HG03565 (cell line): ENCODE results near the gene GYS2.
"Not testable (repeated sequence)": the region's sequence is repeated elsewhere in the genome, so short reads cannot be mapped to it uniquely, and the experiment has no call there.

Experiments used
- ATAC-seq: cut with Tn5 transposase; IDR thresholded peaks from one replicate; pipeline ENCODE4 v1.9.1; 2021; ENCODE audit warnings: mild to moderate bottlenecking, moderate library complexity; ENCODE audit not compliant: unreplicated experiment

The GYS2 gene

GRCh38 chr12:21602774-21603173 lies 1.9 kb downstream of the GYS2 start:
- ATAC-seq: no peak

- ATAC-seq: no peak
Measured at GRCh38 chr12:21600196-21600595, 4.5 kb downstream of the GYS2 start.

DNA sequence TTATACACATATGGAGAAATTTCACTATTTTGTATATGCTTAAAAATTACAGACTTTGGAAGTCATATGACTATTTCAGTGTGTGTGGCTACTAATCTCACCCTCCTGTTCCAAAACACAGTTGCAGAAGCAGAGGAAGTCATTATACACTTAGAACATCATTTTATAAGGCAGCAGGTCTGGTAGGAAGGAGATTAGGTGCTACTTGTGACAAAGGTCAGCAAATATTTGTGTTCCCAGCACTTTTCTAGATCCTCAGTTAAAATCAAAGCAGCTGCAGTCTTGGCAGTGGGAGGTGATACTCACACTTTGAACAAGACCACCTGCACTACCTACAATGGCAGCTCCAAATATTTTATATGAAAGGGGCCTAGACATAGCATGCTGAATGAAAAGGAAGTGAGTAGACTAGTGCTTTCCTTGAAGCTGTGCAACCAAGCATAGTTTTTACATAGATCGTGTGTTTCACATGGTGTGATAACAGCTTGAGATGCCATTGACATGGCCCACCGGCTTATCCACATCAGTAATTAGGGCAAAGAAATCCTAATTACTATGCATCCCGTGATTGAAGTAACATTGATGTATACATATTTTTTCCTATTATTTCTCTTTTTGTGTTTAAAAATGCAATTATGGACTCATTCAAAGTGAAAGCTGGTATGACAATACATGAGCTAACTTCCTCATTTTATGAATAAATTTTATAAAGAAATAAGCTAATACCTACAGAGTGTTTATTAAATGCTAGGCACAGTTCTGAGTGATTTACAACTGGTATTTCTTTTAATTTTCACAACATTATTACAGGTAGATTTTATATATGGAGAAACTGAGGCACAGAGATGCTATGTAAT lies 5.3 kb downstream of the GYS2 start:
- ATAC-seq: peak; percentile 81

DNA sequence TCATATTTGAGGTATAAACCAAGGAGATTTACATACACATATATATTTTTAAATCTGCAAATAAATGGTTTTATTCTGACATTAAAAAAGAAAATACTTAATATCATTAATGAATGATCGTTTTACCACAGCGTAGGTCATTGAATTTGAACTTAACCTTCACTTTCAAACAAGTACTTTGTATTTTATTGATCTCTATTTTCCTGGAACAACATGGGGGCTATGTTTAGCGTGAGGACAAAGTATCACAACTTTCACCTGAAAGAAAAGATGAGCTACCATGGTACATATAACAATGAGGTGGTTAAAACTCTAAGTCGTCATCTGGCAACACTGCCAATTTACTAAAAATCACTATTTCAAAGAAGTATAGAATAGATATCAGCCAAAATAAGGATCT lies 6.0 kb downstream of the GYS2 start:
- no peak for ATAC-seq

GRCh38 chr12:21595356-21595755 lies 9.3 kb downstream of the GYS2 start:
- ATAC-seq: not testable (repeated sequence)

DNA sequence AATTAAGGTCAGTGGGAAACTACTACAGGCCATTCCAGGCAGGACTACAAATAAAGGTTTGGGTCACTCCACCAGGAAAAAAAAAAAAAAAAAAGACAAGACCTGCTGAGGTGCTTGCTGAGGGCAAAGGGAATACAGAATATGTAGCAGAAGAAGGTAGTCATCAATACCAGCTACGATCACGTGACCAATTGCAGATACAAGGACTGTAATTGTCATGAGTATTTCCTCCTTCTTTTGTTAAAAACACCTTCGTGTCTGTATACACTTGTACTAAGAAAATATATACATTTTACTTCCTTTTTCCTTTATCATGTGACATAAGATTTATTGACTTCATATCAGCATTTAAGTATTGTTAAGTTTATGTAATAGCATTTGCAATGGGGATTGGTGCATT lies 19.2 kb downstream of the GYS2 start:
- no peak for ATAC-seq

GRCh38 chr12:21584403-21585182 lies 20.1 kb downstream of the GYS2 start:
- not testable (repeated sequence) for ATAC-seq

GRCh38 chr12:21583587-21583986 lies 21.1 kb downstream of the GYS2 start:
- no peak for ATAC-seq

GRCh38 chr12:21580748-21581516 lies 23.7 kb downstream of the GYS2 start:
- ATAC-seq: no peak

- ATAC-seq: no peak
Measured at GRCh38 chr12:21577516-21577915, 27.1 kb downstream of the GYS2 start.

DNA sequence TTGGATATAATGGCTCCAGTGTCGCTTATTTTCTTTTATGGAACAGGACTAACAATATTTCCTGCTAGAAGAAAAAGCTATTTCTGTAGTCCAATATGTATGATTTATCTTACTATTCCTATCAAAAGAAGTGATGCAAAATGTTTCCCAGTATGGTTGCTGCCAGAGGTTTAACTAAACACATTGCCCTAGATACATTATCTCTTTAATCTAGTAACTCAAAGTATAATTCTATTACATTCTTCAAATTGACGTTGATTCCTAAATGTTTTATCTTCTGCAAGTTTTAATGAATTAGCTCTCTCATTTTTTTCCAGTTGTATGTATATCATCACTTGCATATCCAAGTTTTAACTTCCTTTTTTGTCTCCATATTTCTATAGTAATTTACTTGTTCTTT lies 28.2 kb downstream of the GYS2 start:
- ATAC-seq: no peak

DNA sequence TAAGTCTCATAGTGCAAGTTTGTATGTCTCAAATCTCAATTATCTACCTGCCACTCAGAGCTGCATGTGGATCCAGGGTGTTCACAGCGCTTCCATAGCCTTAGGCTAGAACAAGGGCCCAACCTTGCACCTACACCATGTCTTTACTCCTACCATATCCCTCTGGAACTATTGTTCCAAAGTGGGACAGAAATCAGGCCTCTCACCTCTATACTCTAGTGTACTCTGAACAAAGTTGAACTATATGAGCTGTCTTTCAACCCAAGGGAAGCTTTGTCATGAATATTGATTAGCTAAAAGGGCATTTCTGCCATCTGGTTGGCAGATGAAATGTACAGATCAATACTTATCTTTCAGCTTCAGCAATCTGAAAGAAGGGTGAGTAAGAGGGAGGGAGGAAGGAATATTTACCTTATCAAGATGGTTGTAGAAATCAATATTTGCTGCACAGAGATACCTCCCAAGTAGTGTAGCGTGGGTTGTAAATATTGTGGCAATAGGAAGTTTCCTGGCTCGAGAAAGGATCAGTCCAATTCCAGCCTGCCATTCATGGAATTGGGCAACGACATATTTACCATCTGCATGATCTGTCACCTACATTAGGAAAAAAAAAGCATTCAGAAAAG lies 30.8 kb downstream of the GYS2 start:
- no peak for ATAC-seq

- ATAC-seq: no peak
Measured at GRCh38 chr12:21571046-21571445, 33.6 kb downstream of the GYS2 start.

DNA sequence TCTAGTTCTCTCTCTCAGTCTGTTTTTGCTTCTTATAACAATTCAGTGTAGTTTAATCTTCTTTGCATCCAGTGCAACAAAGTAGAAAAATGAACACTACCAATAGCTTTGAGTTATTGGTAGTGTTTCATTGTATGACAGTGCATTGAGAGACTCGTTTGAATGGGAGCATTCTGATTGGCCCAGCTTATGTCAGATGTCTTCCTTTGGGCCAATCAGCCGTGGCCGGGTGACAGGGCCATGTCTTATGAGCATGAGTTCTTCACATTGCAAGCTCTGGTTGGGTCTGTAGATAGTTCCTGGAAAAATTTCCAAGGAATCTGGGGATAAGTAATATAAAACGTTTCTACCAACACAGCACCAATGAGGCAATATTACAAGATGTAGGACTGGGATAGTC lies 36.5 kb downstream of the GYS2 start:
- no peak for ATAC-seq

DNA sequence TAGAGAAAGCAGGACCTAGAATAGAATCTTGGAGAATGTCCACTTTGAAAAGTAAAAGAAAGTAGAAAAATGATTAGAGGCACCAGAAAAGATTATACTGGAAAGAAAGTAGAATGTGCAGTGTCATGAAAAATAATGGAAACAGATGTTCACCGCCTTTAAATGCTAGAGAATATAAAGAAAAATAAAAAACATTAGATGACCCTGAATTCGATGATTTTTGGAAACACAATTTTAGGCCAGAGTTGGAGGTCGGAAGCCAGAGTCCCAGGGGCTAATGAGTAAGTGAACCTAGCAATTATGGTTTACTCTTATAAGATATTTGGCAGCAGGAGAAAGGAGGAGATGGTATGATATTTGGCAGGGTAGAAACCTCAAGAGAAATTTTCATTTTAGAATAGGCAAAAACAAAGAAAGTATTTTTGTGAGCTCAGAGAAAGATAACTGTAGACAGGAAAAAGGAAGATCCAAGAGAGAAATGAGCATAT lies 37.7 kb downstream of the GYS2 start:
- no peak for ATAC-seq

- ATAC-seq: no peak
Measured at GRCh38 chr12:21566223-21566906, 38.3 kb downstream of the GYS2 start.

- ATAC-seq: no peak
Measured at GRCh38 chr12:21562859-21563258, 41.8 kb downstream of the GYS2 start.

GRCh38 chr12:21561158-21561557 lies 43.5 kb downstream of the GYS2 start:
- ATAC-seq: no peak

GRCh38 chr12:21559855-21560569 lies 44.6 kb downstream of the GYS2 start:
- no peak for ATAC-seq
